WTC11 (cell line): ENCODE measurements around the gene PUM1. TPM values are rescaled to one million over a fixed set of nuclear protein-coding genes. Genes with fewer than 3 reads are reported as not detected.
A peak's percentile ranks its signal among the peaks of the same experiment; 100 is the strongest.

ENCODE experiments used
- ATAC-seq: fragments of 200-7000 bp; cut with Tn5 transposase; 2 replicates; pipeline ENCODE4 v1.10.0; 2021; ENCODE audit warnings: mild to moderate bottlenecking, moderate library complexity
- CTCF ChIA-PET: fragments of 300-600 bp; sonication (Branson Sonifier 250); formaldehyde crosslinking; loops from one replicate; lab custom pipeline; 2021; ENCODE audit warnings: antibody characterized with exemption; lab: Charles Lee
- POLR2A ChIA-PET: fragments of 350-600 bp; sonication (Branson Sonifier 250); formaldehyde crosslinking; loops from one replicate; lab custom pipeline; 2021; ENCODE audit warnings: antibody characterized with exemption; lab: Charles Lee
- DNase-seq: peaks from one replicate; pipeline ENCODE4 v3.0.0; 2021; ENCODE audit warnings: low spot score
- H3K27ac Mint-ChIP-seq: 2 replicates; pipeline ENCODE4 v1.8.0; 2021; ENCODE audit warnings: mixed read lengths
- H3K27me3 Mint-ChIP-seq: 2 replicates; pipeline ENCODE4 v1.8.0; 2021; ENCODE audit warnings: low read depth, mild to moderate bottlenecking, moderate library complexity, mixed read lengths
- H3K36me3 Mint-ChIP-seq: 2 replicates; pipeline ENCODE4 v1.8.0; 2021; ENCODE audit warnings: mixed read lengths
- H3K4me1 Mint-ChIP-seq: 2 replicates; pipeline ENCODE4 v1.8.0; 2022; ENCODE audit warnings: mixed read lengths
- H3K4me3 Mint-ChIP-seq: 2 replicates; pipeline ENCODE4 v1.8.0; 2021; ENCODE audit warnings: mild to moderate bottlenecking, moderate library complexity, mixed read lengths
- H3K9me3 Mint-ChIP-seq: 2 replicates; pipeline ENCODE4 v1.8.0; 2021; ENCODE audit warnings: mixed read lengths
- AR ChIP-seq: fragments of 250-450 bp; sonication (Bioruptor Pico); IDR thresholded peaks from 2 replicates; pipeline ENCODE4 v1.9.0; 2021; ENCODE audit warnings: mild to moderate bottlenecking
- E2F5 ChIP-seq: sonication (generic); formaldehyde crosslinking; IDR thresholded peaks from 2 replicates; pipeline ENCODE4 v1.8.1; 2022; ENCODE audit warnings: mild to moderate bottlenecking, moderate library complexity, missing genetic modification reagents
- ELF4 ChIP-seq: sonication (generic); formaldehyde crosslinking; IDR thresholded peaks from 2 replicates; pipeline ENCODE4 v1.8.1; 2022; ENCODE audit warnings: low read depth, mild to moderate bottlenecking, moderate library complexity, missing genetic modification reagents
- ESRRA ChIP-seq: sonication (generic); formaldehyde crosslinking; IDR thresholded peaks from 2 replicates; pipeline ENCODE4 v1.8.1; 2022; ENCODE audit warnings: mild to moderate bottlenecking, missing genetic modification reagents, borderline replicate concordance
- ETV6 ChIP-seq: sonication (generic); formaldehyde crosslinking; IDR thresholded peaks from 2 replicates; pipeline ENCODE4 v1.8.1; 2022; ENCODE audit warnings: mild to moderate bottlenecking, missing genetic modification reagents
- FOXK1 ChIP-seq: sonication (generic); formaldehyde crosslinking; IDR thresholded peaks from 2 replicates; pipeline ENCODE4 v1.8.0; 2022; ENCODE audit warnings: mild to moderate bottlenecking, moderate library complexity, missing genetic modification reagents
- MXD4 ChIP-seq: fragments of 250-450 bp; sonication (Bioruptor Pico); IDR thresholded peaks from 2 replicates; pipeline ENCODE4 v1.8.0; 2021; ENCODE audit warnings: mild to moderate bottlenecking, moderate library complexity, borderline replicate concordance
- NR3C1 ChIP-seq: sonication (generic); formaldehyde crosslinking; conservative IDR thresholded peaks from 2 replicates; pipeline ENCODE4 v1.8.1; 2023; ENCODE audit warnings: low read depth, mild to moderate bottlenecking, missing genetic modification reagents
- PRDM15 ChIP-seq: sonication (generic); formaldehyde crosslinking; IDR thresholded peaks from 2 replicates; pipeline ENCODE4 v1.8.0; 2022; ENCODE audit warnings: missing genetic modification reagents
- PREB ChIP-seq: sonication (generic); formaldehyde crosslinking; IDR thresholded peaks from 2 replicates; pipeline ENCODE4 v1.8.1; 2022; ENCODE audit warnings: mild to moderate bottlenecking, missing genetic modification reagents, moderate library complexity, borderline replicate concordance
- RELA ChIP-seq: sonication (generic); formaldehyde crosslinking; IDR thresholded peaks from 2 replicates; pipeline ENCODE4 v1.8.1; 2022; ENCODE audit warnings: missing genetic modification reagents, mild to moderate bottlenecking, borderline replicate concordance
- SOX15 ChIP-seq: fragments of 250-450 bp; sonication (Bioruptor Pico); IDR thresholded peaks from 2 replicates; pipeline ENCODE4 v1.9.0; 2021; ENCODE audit warnings: mild to moderate bottlenecking
- ZNF138 ChIP-seq: sonication (generic); formaldehyde crosslinking; conservative IDR thresholded peaks from 2 replicates; pipeline ENCODE4 v1.8.1; 2022; ENCODE audit warnings: mild to moderate bottlenecking, moderate library complexity, missing genetic modification reagents
- ZNF219 ChIP-seq: sonication (generic); formaldehyde crosslinking; IDR thresholded peaks from 2 replicates; pipeline ENCODE4 v1.8.0; 2023; ENCODE audit warnings: missing genetic modification reagents, mild to moderate bottlenecking, borderline replicate concordance
- ZNF317 ChIP-seq: sonication (generic); formaldehyde crosslinking; IDR thresholded peaks from 2 replicates; pipeline ENCODE4 v1.8.1; 2023; ENCODE audit warnings: low read depth, mild to moderate bottlenecking, moderate library complexity, missing genetic modification reagents, borderline replicate concordance
- ZNF396 ChIP-seq: fragments of 250-450 bp; sonication (Bioruptor Pico); IDR thresholded peaks from 2 replicates; pipeline ENCODE4 v1.8.0; 2021; ENCODE audit warnings: mild to moderate bottlenecking, moderate library complexity, borderline replicate concordance
- ZNF671 ChIP-seq: fragments of 250-450 bp; sonication (Bioruptor Pico); IDR thresholded peaks from 2 replicates; pipeline ENCODE4 v1.8.0; 2021; ENCODE audit warnings: mild to moderate bottlenecking
- ZSCAN18 ChIP-seq: fragments of 250-450 bp; sonication (Bioruptor Pico); IDR thresholded peaks from 2 replicates; pipeline ENCODE4 v2.1.2; 2022; ENCODE audit warnings: mild to moderate bottlenecking, moderate library complexity
- total RNA-seq: library from RNA; stranded (reverse); gene quantifications from 3 replicates; pipeline ENCODE4 v1.2.3, GENCODE V29; 2021

The PUM1 gene
- total RNA-seq, 1 experiment from 2014 or later, result 147 TPM

- H3K36me3 Mint-ChIP-seq, result no peaks in the 10 kb centered on the region
- H3K27ac Mint-ChIP-seq, result no peak overlapping the region
- no peak for ATAC-seq
- POLR2A ChIA-PET, result no interaction called here
- CTCF ChIA-PET, result interaction anchor here (0.5 to 17.8 kb wide), 3 partner anchors 89 to 126 kb away, joined by 3 to 606 read pairs (median 18); no protein-coding TSS in a partner anchor
- TF ChIP-seq MXD4 (CRISPR knock-in tag) (no peak), NR3C1 (CRISPR knock-in tag) (no peak), RELA (CRISPR knock-in tag) (no peak), ZNF219 (CRISPR knock-in tag) (no peak), PRDM15 (no peak), ETV6 (CRISPR knock-in tag) (no peak), FOXK1 (CRISPR knock-in tag) (no peak), E2F5 (CRISPR knock-in tag) (no peak), ZNF671 (CRISPR knock-in tag) (no peak)
- H3K4me3 Mint-ChIP-seq, result no peak overlapping the region
- H3K9me3 Mint-ChIP-seq, result no peaks in the 10 kb centered on the region
- peaks cover 17% of the 10 kb centered on the region for H3K27me3 Mint-ChIP-seq
- H3K4me1 Mint-ChIP-seq, result peaks cover 56% of the 10 kb centered on the region
- no peak for DNase-seq
Measured at GRCh38 chr1:30905403-30905802, 160.1 kb downstream of the PUM1 start.

- CTCF ChIA-PET, result interaction anchor here (0.5 to 17.8 kb wide), 7 partner anchors 13 to 1908 kb away, joined by 3 to 606 read pairs (median 4); no protein-coding TSS in a partner anchor
- H3K4me3 Mint-ChIP-seq, result no peak overlapping the region
- no peak for ATAC-seq
- TF ChIP-seq ZSCAN18 (CRISPR knock-in tag) (no peak), ESRRA (CRISPR knock-in tag) (no peak), ELF4 (CRISPR knock-in tag) (no peak), PREB (CRISPR knock-in tag) (no peak), ZNF138 (CRISPR knock-in tag) (no peak), ZNF317 (CRISPR knock-in tag) (no peak), SOX15 (CRISPR knock-in tag) (no peak), E2F5 (CRISPR knock-in tag) (no peak), AR (CRISPR knock-in tag) (no peak), ZNF396 (CRISPR knock-in tag) (no peak)
- no peaks in the 10 kb centered on the region for H3K36me3 Mint-ChIP-seq
- H3K27me3 Mint-ChIP-seq, result peaks cover 17% of the 10 kb centered on the region
- H3K27ac Mint-ChIP-seq, result peak overlapping the region; percentile 7; the same call in 1 of the 2 replicates
- DNase-seq, result no peak
- H3K9me3 Mint-ChIP-seq, result no peaks in the 10 kb centered on the region
- POLR2A ChIA-PET, result no interaction called here
- H3K4me1 Mint-ChIP-seq, result peaks cover 51% of the 10 kb centered on the region
Measured at GRCh38 chr1:30904962-30905335, 160.6 kb downstream of the PUM1 start.
